ENCODE data around the gene MMP2.

- TF ChIP-seq CTCF (CRISPR knock-in tag; IDR thresholded peaks at IDR 0.05) = no peak
- TF ChIP-seq ATF3 (CRISPR knock-in tag; IDR thresholded peaks at IDR 0.05) = no peak
- TF ChIP-seq ZNF274 (CRISPR knock-in tag; IDR thresholded peaks at IDR 0.05) = no peak
Observed at GRCh38 chr16:55473587-55473986, 5.4 kb upstream of the MMP2 start.

Data from HepG2 (cell line).